GM18499 (cell line): Measurements from ENCODE around the gene TBC1D7.
"Not testable (repeated sequence)": the region's sequence is repeated elsewhere in the genome, so short reads cannot be mapped to it uniquely, and the experiment has no call there.

Source experiments
- ATAC-seq: cut with Tn5 transposase; IDR thresholded peaks from one replicate; pipeline ENCODE4 v1.9.1; 2021; ENCODE audit warnings: moderate number of reproducible peaks; ENCODE audit not compliant: insufficient read depth, unreplicated experiment

The TBC1D7 gene

GRCh38 chr6:13326031-13326586 is 2.2 kb downstream of the TBC1D7 start:
- ATAC-seq, result not testable (repeated sequence)

GRCh38 chr6:13319891-13320564 is 8.3 kb downstream of the TBC1D7 start:
- ATAC-seq, result no peak

- ATAC-seq, result no peak
Observed at GRCh38 chr6:13318821-13319220, 9.5 kb downstream of the TBC1D7 start.

- ATAC-seq, result no peak
Observed at GRCh38 chr6:13315896-13316295, 12.4 kb downstream of the TBC1D7 start.

- no peak for ATAC-seq
Observed at GRCh38 chr6:13314806-13315205, 13.5 kb downstream of the TBC1D7 start.

- ATAC-seq, result no peak
Observed at GRCh38 chr6:13311155-13311554, 17.2 kb downstream of the TBC1D7 start.

- ATAC-seq, result no peak
Observed at GRCh38 chr6:13308332-13308731, 20.0 kb downstream of the TBC1D7 start.

- ATAC-seq, result no peak
Observed at GRCh38 chr6:13307508-13307995, 20.8 kb downstream of the TBC1D7 start.

- no peak for ATAC-seq
Observed at GRCh38 chr6:13305791-13306190, 22.5 kb downstream of the TBC1D7 start.

GRCh38 chr6:13305288-13305687 is 23.0 kb downstream of the TBC1D7 start:
- ATAC-seq, result no peak

GRCh38 chr6:13304580-13305260 is 23.6 kb downstream of the TBC1D7 start:
- ATAC-seq, result peak; percentile 38

GRCh38 chr6:13304101-13304500 is 24.2 kb downstream of the TBC1D7 start:
- ATAC-seq, result no peak

GRCh38 chr6:13303668-13304017 is 24.7 kb downstream of the TBC1D7 start:
- peak; percentile 30 for ATAC-seq

GRCh38 chr6:13302751-13303667 is 25.3 kb downstream of the TBC1D7 start:
- peak; percentile 66 for ATAC-seq

- ATAC-seq, result no peak
Observed at GRCh38 chr6:13302291-13302690, 26.0 kb downstream of the TBC1D7 start.

GRCh38 chr6:13300643-13301590 is 27.4 kb downstream of the TBC1D7 start:
- ATAC-seq, result no peak

GRCh38 chr6:13299918-13300317 is 28.4 kb downstream of the TBC1D7 start:
- no peak for ATAC-seq

GRCh38 chr6:13299403-13299821 is 28.9 kb downstream of the TBC1D7 start:
- ATAC-seq, result no peak

- ATAC-seq, result no peak
Observed at GRCh38 chr6:13298446-13298845, 29.9 kb downstream of the TBC1D7 start.
